ENCODE results near the gene GPC1. TPM values are rescaled to one million over a fixed set of nuclear protein-coding genes. Genes with fewer than 3 reads are reported as not detected.

GPC1 gene
- total RNA-seq, 1 donor from 2014 or later, result 252 TPM

DNA sequence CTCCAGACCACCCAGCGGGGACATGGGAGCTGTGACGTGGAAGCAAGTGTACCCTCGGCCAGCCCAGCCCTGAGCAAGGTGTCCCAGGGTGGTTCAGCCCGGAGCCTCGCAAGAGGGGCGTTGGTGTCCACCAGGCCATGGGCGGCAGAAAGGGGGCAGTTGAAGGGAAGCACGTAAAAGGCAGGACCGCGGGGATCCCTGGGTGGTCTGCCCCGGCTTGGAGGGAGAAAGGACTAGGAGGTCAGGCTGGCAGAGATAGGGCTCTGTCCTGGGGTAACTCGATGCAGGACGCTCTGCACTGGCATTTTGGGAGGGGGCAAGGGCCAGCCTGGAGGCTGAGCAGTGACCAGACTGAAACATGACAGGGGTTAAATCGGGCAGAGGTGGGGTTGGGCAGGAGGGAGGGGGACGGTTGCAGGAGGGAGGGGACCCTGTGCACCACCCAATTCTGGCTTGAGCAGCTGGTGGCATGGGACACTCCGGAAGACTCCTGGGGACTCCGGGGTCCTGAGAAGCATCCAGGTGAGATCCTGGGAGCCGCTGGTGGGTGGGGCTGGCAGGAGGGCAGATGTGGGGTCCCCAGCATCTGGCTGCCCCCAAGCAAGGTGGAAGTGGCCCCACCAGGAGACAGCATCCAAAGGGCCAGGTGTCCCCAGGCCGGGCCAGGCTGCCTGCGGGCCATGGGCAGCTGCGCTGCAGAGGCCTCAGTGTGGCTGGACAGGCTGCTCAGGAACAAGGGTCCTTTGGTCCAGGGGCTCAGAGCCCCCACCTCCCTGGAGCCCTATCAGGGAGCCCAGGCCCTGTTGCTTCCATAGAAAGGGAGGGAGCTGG lies 46.8 kb upstream of the GPC1 start:
- FAIRE-seq (no peak), DNase-seq (ENCODE audit: low read depth) (no peak)
- H4K20me1 ChIP-seq (ENCODE audit: insufficient read depth, low read length), result no peaks in the 10 kb centered on the region
- peaks cover 30% of the 10 kb centered on the region for H3K4me1 ChIP-seq (ENCODE audit: insufficient read depth, low read length)
- H3K4me1 Mint-ChIP-seq (ENCODE audit: low read depth, unreplicated experiment), result peaks cover 8% of the 10 kb centered on the region
- H3K27me3 Mint-ChIP-seq (ENCODE audit: low read depth, unreplicated experiment), result peaks cover 11% of the 10 kb centered on the region
- no peaks in the 10 kb centered on the region for H3K36me3 ChIP-seq (ENCODE audit: insufficient read depth, low read length)
- no peak overlapping the region for H3K4me3 ChIP-seq (ENCODE audit: insufficient read depth, low read depth, low read length)
- H3K9ac ChIP-seq (ENCODE audit: low read length), result peak overlapping the region; percentile 78
- peak overlapping the region; percentile 82 for H3K27ac ChIP-seq (ENCODE audit: low read depth, low read length)
- H3K4me3 Mint-ChIP-seq (ENCODE audit: unreplicated experiment), result no peak overlapping the region
- no peaks in the 10 kb centered on the region for H3K27me3 ChIP-seq (ENCODE audit: insufficient read depth, low read length)
- no peaks in the 10 kb centered on the region for H3K9me3 ChIP-seq (ENCODE audit: insufficient read depth, low read depth, low read length)
- peaks cover 4% of the 10 kb centered on the region for H3K36me3 Mint-ChIP-seq (ENCODE audit: low read depth, unreplicated experiment)
- H3K9me3 Mint-ChIP-seq (ENCODE audit: unreplicated experiment), result peaks cover under 1% of the 10 kb centered on the region
- no peak overlapping the region for H2AFZ ChIP-seq (ENCODE audit: low read depth, low read length)
- H3K27ac Mint-ChIP-seq (ENCODE audit: unreplicated experiment), result peak overlapping the region; percentile 41
- H3K4me2 ChIP-seq (ENCODE audit: low read length), result no peak overlapping the region
- TF ChIP-seq, protein P1, sequence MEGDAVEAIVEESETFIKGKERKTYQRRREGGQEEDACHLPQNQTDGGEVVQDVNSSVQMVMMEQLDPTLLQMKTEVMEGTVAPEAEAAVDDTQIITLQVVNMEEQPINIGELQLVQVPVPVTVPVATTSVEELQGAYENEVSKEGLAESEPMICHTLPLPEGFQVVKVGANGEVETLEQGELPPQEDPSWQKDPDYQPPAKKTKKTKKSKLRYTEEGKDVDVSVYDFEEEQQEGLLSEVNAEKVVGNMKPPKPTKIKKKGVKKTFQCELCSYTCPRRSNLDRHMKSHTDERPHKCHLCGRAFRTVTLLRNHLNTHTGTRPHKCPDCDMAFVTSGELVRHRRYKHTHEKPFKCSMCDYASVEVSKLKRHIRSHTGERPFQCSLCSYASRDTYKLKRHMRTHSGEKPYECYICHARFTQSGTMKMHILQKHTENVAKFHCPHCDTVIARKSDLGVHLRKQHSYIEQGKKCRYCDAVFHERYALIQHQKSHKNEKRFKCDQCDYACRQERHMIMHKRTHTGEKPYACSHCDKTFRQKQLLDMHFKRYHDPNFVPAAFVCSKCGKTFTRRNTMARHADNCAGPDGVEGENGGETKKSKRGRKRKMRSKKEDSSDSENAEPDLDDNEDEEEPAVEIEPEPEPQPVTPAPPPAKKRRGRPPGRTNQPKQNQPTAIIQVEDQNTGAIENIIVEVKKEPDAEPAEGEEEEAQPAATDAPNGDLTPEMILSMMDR (IDR thresholded peaks at IDR 0.05; ENCODE audit: insufficient read depth, low read depth, low read length), result no peak
- TF ChIP-seq EZH2 (IDR thresholded peaks at IDR 0.05; ENCODE audit: insufficient read depth, low read length), result no peak
- H3K79me2 ChIP-seq (ENCODE audit: insufficient read depth, low read length), result no peaks in the 10 kb centered on the region

- H3K4me3 ChIP-seq (ENCODE audit: insufficient read depth, low read depth, low read length), result no peak overlapping the region
- no peaks in the 10 kb centered on the region for H3K27me3 ChIP-seq (ENCODE audit: insufficient read depth, low read length)
- Mint-ChIP-seq H3K4me3 (ENCODE audit: unreplicated experiment) (no peak overlapping the region), H3K4me1 (ENCODE audit: low read depth, unreplicated experiment) (peaks cover 8% of the 10 kb centered on the region), H3K9me3 (ENCODE audit: unreplicated experiment) (no peaks in the 10 kb centered on the region), H3K27ac (ENCODE audit: unreplicated experiment) (no peak overlapping the region), H3K36me3 (ENCODE audit: low read depth, unreplicated experiment) (peaks cover 4% of the 10 kb centered on the region), H3K27me3 (ENCODE audit: low read depth, unreplicated experiment) (peaks cover 12% of the 10 kb centered on the region)
- no peak for TF ChIP-seq EZH2 (IDR thresholded peaks at IDR 0.05; ENCODE audit: insufficient read depth, low read length)
- TF ChIP-seq, protein P1 (IDR thresholded peaks at IDR 0.05; ENCODE audit: insufficient read depth, low read depth, low read length), result no peak
- H3K4me1 ChIP-seq (ENCODE audit: insufficient read depth, low read length), result peaks cover 33% of the 10 kb centered on the region
- no peak overlapping the region for H3K4me2 ChIP-seq (ENCODE audit: low read length)
- FAIRE-seq (no peak), DNase-seq (ENCODE audit: low read depth) (no peak)
- no peaks in the 10 kb centered on the region for H3K9me3 ChIP-seq (ENCODE audit: insufficient read depth, low read depth, low read length)
- H2AFZ ChIP-seq (ENCODE audit: low read depth, low read length), result no peak overlapping the region
- H3K79me2 ChIP-seq (ENCODE audit: insufficient read depth, low read length), result no peaks in the 10 kb centered on the region
- no peaks in the 10 kb centered on the region for H4K20me1 ChIP-seq (ENCODE audit: insufficient read depth, low read length)
- H3K27ac ChIP-seq (ENCODE audit: low read depth, low read length), result no peak overlapping the region
- H3K36me3 ChIP-seq (ENCODE audit: insufficient read depth, low read length), result no peaks in the 10 kb centered on the region
- no peak overlapping the region for H3K9ac ChIP-seq (ENCODE audit: low read length)
These were observed 46.1 kb upstream of the GPC1 start for GRCh38 chr2:240389302-240389805.

Measured in astrocyte (in vitro differentiated cells and primary cell).